Activated CD4-positive, alpha-beta T cell treated with anti-CD3 and anti-CD28 coated beads, Interleukin-2, amount 50 U/mL, for 24 hours (primary cell): ENCODE results near the gene NPL.
A peak's percentile ranks its signal among the peaks of the same experiment; 100 is the strongest.

Source experiments
- DNase-seq, 2 donors: peaks; one replicate each; pipeline ENCODE4 v3.0.0-alpha.2; 2020; ENCODE audit warnings: low read depth in 1 of 2, low spot score in 1 of 2

NPL gene

GRCh38 chr1:182789138-182790076, at the start of gene NPL:
NPL (plus strand) TSS chr1:182789773; CDS start chr1:182794372, 4,599 bp downstream.
- DNase-seq = peak; percentile 74 to 79

DNA sequence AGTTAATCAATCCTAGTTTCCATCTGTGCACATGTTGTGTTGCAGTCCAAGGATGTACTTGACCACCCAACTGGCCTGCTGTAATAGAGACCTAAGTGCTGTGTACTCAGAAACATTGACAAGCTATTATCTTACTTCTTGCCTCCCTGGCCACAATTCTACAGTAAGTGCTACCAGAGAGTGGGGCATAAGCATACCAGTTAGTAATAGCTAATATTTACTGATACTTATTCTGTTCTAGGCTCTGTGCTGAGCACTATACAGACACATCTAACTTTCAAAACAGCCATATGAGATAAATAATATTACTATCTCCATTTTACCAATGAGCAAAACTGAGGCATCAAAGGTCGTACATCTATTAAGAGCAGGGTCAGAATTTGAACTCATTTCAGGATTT, 49.5 kb upstream of the NPL start:
- no peak for DNase-seq

DNA sequence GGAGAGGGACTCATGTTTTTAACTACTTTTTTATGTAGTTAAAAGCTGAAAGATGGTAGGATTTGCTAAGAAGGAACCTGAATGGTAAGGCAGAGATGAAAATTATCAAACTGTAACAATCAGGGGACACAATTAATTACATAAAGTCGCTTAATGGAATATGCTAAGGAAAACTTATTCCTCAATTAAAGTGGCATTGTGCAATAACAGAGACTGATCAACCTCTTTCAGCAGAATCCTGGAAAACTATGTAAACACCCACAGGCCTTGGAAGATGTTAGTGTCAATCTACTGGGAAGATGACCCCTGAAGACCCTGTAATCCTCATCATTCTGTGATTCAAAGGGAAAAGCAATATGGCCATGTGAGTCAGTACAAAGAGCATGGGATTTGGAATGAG, 46.8 kb upstream of the NPL start:
- DNase-seq = no peak

DNA sequence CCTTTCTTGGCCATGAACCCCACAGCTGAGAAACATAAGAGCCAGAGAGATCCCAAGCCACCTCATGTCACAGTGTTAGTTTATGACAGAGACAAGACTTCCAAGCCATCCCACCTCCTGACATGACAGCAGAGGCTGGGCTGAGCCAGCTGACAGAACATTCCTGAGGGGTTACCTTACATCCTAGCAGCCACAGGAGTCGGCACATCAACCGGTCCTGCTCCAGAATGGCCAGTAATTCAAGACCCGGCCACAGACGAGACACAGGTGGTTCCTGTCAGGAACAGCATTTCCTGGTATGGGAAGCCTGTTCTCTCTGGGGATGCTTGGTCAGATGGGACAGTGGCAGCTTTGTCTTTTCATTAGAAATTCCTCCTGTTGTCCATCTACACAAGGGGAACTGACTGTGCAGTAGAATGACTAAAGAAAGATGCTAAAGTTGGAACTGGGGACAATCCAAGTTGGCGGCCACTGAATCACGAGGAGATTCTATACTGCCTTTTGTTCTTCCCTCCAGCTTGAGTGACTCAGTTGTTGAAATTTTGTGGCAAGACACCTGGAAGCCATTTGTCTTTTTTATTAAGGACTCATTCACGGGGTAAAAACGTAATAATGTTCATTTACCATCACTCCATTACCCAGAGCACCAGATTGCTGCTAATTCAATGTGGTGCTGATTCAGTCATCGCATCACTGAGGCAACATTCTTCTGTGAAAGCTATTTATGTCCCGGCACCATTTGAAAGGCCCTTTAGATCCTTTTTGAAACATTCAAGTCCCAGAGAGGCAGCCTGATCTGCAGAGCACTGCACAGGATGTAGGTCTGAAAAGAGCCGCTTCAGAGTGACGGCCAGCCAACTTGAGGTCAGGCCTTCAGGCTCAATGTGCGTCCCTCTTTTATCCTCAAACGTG, 37.2 kb upstream of the NPL start:
- no peak for DNase-seq

DNA sequence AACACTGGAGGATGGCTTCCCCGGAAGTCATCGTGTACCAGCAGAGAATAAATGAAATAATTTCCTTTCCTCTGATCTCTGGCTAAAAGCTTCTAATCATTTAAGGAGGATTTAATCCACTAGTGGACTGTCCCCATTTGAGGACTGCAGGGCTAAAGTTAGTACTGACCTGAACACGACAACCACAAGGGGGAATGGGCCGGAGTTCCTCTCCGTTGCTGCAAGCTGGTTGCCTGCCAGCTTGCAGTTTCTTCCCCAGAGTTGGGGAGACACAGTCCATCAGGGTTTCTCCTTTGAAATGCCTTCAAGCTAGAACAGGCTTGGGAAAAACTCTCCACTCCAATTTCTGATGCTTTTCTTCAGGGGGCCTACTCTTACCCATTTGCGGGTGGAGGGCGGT, 35.5 kb upstream of the NPL start:
- no peak for DNase-seq

GRCh38 chr1:182754543-182755314, 34.8 kb upstream of the NPL start:
- no peak for DNase-seq

DNA sequence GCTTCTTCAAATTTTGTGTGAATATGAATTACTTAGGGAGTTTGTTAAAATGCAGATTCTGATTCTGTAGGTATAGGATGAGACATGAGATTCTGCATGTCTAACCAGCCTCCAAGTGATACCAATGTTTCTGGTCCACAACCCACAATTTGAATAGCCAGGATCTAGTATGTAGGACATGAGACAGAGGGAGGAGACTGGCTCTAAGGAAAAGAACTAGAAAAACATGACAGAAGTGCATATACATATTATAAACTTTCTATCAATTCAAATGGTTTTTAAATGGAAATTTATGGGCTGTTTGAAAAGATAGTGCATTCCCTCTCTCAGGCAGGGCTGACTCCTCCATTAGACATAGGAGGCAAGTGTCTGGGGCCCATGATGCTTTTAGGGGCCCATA, 33.9 kb upstream of the NPL start:
- DNase-seq = no peak

GRCh38 chr1:182756423-182756822, 33.1 kb upstream of the NPL start:
- DNase-seq = no peak

DNA sequence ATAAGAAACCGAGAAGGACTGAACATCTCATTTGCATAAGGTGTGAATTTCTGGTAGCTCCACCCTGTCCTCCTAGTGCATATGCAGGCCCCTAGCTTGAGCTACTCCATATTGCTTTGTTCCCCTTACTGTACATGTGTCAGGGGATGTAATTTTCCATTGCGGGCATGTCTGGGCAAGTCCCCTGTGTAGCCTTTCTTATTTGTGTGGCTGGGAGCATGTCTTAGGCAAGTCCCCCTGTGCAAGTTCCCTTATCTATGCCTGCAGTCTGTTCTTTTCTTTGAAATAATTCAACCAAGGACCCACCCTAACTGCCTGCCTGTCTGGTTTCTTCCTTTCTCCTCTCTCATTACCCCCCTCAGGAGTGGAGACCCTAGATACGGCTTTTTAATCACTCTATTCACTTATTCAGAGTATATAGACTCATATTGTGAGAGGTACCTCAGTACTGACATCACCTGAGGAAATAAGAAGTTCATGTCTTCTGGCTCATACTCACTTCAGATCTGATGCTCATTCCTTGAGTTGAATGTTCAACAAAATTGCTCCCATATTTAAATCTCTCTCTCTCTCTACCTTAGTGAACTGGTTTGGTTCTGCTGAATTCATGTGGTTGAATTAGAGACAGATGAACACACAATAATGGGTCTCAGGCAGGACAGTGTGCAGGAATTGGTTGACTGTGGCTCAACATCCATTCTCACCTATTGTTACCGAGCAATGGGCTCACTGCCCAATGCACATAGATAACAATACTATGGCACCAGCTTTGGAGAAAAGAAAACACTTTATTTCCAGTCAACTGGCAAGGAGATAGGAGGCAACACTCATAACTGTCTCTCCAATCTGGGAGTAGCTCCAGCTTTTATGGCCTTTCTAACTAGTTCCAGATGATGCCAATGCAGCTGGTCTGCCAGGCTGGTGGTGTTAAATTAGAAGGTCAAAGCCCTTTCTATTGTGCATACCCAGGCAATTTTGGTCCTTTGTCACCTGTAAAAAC, 27.9 kb upstream of the NPL start:
- no peak for DNase-seq

DNA sequence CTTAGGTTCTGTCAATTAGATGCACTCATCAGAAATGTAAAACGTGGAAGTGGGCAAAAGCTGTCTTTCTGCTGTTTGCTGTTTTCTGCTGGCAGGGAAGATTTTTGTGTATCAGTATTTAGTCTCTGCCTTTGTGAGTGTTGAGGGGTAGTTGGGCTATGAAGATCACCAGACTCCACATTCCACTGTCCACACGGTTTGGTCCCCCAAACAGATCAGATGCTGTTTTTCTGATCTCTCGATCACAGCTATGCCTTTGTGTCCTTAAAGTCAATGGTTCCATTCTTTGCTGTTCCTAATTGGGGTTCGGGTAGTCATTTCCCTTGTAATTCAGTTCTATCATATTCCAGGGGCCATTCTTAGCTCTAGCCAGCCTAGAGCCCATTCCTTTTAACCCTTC, 27.0 kb upstream of the NPL start:
- no peak for DNase-seq

DNA sequence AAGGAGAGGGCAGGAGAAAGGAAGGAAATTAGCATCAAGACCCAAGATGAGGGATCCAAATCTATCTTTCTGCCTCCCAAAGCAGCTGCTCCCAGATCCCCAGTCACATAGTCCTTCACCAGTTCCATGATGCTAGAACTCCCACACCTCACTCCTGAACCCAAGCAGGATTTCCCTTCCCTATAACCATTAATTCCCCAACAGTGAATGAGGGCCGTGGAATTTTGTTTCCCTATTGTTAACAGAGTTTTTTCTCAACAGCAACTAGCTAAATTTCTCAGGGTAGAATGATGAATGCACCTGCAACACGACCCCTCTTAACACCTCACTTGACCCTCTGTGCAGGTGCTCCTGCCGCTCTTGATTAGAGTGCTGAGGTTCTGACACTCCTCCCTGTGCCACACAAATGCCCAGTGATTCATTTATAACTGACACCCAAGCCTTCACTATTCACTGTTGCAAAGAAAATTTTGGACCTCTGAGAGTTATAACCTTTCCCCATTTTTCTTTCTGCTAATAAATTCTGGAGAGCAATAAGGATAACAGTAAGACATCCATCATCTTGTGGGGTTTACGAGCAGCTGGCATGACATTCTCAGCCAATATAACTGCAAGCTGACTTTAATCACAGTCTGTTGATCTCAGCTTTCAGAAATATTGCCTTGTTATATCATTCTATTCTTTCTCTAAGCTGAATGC, 25.4 kb upstream of the NPL start:
- no peak for DNase-seq

GRCh38 chr1:182765391-182765790, 24.2 kb upstream of the NPL start:
- DNase-seq = no peak

DNA sequence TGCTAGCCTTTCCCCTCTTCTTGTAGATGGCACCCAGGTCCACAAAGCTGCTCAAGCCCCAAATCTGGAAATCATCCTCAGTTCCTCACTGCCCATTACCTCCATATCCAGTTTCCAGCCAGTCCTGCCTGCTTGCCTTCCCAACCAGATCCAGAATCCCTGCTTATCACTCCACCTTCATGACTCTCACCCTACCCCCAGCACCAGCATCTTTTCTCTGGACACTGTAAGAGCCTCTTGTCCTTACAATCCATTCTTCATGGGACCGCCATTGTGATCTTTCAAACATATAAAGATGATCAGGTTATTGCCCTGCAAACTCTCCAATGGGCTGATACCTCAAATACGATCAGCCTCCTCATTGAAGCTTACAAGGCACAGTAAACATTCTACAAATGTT, 23.5 kb upstream of the NPL start:
- DNase-seq = no peak

GRCh38 chr1:182766881-182767645, 22.5 kb upstream of the NPL start:
- no peak for DNase-seq

DNA sequence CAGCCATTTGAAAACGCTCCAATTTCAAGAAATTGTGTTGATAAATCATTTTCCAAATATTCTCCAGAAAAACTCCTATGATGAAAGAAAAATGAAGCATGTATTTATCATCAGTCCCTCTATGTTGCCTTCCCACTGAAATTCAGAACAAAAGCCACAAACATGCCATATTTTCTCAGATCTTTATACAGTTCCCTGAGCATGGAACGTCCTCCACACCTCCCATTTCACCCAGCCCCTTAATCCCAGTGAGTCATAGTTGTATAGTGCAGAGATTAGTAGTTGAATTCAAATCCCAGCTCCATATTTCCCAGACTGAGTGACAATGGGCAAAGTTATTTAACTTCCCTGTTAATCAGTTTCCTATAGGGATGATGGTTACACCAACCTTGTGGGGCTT, 20.6 kb upstream of the NPL start:
- DNase-seq = no peak

DNA sequence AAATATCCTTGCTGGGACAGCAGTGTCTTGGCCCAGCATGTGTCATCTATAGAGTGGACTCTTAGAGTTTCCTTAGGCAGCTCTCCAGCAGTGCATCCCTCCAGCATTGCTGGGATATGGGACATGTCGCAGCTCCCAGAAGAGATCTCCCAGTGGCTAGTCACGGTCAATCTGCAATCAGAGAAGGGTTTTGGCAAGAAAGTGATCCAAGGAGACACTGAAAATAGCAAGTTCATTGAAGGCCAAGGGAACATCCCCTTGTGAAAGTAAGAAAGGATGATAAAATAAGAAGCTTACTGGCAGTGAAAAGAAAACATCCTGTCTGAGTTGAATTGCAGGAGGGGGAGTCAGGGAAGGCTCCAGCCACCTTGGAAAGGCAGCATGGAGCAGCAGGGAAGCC, 19.3 kb upstream of the NPL start:
- DNase-seq = no peak

DNA sequence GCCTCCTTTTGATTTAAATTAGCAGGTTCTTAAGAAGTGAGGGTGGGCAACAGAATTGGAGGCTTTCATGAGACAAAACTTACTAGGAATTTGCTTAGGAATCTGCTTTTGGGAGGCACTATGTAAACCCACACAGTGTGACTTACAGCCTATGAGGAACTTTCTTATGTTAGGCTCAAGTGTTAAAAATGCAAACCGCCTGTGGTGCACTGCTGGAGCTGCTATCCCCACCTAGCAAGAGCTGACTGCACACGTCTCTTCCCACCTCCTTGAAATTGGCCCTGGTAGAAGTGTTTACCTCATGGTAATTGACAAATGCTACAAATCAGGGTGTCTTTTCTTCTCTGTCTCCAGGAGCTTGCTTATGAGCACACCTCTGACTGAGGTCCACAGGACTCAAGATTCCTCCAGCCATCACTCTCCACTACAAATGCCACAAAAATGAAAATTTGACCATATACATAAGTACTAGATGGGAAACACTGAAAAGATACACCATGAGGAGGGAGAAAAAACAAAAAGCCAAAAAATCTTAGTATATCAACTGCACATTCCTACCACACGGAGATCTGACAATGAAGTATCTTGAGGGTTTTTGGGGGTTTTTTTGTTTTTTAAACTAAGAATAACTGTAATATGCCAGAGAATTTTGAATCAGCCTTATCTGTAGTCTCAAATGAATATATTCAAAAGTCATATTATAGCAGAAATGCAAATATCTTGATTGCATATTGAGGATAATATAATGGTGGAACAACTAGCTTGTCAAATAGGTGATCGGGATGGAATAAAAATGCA, 18.2 kb upstream of the NPL start:
- no peak for DNase-seq

- no peak for DNase-seq
Observed at GRCh38 chr1:182777386-182777785, 12.2 kb upstream of the NPL start.
